Limb (tissue), 2 donors: Measurements from ENCODE around the gene PSMB1.

Source experiments
- DNase-seq, 2 donors: peaks; one replicate each; pipeline ENCODE4 v3.0.0-alpha.2; 2016; ENCODE audit errors: extremely low spot score in 2 of 2

The PSMB1 gene

DNA sequence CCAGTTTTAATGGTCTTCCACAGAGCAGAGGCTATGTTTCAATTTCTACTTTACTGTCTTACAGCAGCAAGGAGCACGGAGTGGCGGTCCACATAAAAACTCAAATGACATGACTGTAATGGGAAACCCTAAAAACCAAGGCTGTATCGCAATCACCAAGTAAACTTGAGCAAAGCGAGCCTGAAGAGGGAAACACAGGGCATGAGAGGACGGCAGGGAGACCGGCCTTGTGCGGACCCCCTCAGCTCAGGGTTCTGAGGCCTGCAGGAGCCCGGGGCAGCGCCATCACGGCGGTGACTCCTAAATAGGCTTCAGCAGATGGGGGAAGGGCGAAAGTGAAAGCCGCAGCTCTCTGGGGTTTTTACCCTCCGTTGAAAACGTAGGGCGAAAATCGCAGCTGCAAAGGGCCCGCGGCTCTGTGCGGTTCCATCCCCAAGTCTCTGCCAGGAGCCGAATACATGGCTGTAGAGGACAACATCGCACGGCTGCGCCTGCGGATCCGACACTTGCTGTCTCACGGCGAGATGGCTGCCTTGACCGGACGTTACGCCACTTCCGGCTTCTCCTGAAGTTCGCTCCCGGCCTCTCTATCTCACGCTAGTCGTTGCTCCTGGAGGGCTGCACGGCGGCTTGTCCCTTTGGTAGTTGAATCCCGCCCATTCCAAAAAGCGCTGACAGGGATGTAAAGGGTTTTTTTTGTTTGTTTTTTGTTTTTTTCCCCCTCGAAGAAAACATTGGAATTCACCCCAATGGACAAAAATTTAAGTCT lies at the start of gene PSMB1:
PSMB1 (minus strand) TSS at position 543 of the 769 bp plus-strand sequence; CDS start at position 478, 65 bp downstream.
- peak; percentile 92 to 96 for DNase-seq

DNA sequence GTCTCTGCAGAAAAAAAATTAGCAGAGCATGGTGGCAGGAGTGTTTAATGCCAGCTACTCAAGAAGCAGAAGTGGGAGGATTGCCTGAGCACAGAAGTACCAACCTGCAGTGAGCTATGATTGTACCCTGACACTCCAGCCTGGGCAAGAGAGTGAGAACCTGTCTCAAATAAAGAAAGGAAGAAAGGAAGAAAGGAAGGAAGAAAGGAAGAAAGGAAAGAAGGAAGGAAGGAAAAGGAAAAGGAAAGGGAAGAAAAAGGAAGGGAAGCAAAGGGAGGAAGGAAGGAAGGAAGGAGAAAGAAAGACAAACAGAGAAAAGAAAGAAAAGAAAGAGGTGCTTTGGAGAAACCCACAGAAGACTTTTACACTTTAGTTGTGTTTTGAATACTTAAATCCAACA lies 44.2 kb upstream of the PSMB1 start:
- no peak for DNase-seq

DNA sequence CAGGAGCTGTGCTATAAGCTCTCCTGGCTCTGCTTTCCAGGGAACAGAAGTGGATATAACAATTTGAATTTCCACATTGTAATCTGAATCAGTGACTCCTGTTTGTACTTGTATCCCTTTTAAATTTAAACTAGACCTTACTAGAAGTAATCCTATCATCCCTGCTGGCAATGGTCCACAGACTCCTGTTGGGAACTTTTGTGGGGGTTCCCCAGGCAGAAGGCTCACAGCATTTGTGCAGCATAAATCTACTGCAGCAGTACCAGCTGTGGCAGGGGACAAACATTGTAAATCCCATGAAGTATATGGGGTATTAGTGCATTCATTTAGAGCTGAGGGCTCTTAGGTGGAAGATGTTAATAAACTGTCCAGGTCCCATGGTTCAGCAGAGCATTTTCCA lies 43.3 kb upstream of the PSMB1 start:
- no peak for DNase-seq

DNA sequence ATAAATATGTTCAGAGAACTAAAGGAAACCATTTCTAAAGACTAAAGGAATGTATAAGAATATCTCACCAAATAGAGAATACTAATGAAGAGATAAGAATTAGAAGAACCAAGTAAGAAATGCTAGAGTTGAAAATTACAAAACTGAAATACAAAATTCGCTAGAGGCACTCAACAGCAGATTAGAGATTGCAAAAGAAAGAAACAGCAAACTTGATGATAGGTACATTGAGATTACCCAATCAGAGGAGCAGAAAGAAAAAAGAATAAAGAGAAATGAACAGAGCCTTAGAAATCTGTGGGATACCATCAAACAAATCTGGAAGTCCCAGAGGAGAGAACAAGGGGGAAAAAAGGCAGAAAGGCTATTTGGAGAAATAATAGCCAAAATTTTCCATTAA lies 37.6 kb upstream of the PSMB1 start:
- no peak for DNase-seq

DNA sequence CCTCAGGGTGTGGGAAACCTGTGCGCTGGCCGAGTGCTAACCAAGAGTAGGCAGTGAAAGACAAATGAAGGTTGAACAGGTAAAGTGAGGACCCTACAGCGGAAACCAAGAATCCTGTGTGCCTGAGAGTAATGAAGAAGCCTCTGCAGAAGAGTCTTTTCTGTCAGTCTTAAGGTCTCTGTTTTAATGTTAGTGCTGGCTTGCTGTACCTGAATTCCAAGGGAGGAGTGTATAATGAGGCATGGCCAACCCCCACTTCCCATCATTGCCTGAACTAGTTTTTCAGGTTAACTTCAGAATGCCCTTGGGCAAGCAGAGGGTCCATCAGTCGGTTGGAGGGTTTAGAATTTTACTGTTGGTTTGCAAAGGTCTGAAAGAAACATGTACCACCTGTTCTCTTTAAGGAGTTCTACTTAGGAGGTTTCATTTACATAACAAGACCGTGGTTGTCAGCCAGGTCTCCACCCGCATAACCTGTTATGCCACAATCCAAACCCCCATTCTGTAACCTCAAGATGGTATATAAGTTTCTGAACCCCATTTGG lies 31.9 kb upstream of the PSMB1 start:
- no peak for DNase-seq

DNA sequence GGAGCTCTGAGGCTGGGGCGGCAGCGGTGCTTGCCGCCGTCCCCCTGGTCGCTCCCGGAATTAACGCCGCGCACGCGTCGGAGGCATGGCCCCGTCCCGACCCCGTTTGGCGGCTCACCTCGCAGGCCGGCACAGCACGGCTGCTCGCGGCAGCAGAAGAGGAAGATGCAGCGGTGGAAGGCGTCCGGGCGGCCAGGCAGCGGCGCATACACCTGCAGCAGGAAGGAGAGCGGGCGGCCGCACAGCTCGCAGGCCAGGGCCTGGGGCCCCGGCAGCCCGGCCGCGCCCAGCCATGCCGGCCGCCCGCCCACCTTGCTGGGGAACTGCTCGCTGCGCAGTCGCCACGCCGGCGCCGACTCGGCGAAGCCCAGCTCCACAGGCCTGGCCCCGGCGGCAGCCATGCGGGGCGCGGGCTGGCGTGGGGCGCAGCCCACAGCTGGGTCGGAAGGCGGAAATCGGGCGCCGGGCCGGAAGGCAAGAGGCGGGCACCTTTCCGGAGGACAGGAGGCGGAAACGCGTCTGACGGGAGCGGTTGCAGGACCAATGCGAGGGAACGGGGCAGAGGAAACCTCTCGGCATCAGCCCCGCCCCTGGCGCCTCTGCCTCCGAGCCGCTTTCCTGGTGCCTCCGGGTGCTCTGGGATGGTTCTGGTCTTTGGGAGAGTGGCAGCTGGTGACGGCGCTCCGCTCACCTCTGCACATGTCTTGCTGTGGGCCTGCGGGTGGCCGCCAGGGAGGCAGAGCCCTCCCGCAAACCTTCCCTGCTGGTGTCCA lies 31.3 kb upstream of the PSMB1 start, which contains the start of gene PDCD2:
PDCD2 (minus strand) TSS at position 457 of the 773 bp plus-strand sequence; CDS start at position 401, 56 bp downstream.
- peak; percentile 91 to 94 for DNase-seq

DNA sequence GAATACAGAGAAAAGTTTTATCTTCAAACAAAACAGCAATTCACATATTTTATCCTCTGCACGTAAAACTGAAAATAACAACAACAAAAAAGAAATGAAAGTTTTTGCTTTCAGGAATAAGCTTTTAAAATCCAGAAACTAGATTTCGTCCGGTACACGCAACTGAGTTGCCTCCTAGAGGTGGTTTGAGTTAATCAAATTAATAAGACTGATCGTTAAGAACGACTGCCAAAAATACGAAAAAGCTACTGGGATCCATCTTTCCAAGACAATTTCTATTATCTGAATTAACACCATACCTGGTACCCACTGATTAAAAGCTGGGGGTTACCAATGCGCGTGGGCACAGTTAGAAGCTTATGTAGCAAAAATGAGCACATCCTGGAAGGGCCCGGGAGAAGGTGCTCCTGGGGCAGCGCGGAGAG lies 30.7 kb upstream of the PSMB1 start:
- no peak for DNase-seq

DNA sequence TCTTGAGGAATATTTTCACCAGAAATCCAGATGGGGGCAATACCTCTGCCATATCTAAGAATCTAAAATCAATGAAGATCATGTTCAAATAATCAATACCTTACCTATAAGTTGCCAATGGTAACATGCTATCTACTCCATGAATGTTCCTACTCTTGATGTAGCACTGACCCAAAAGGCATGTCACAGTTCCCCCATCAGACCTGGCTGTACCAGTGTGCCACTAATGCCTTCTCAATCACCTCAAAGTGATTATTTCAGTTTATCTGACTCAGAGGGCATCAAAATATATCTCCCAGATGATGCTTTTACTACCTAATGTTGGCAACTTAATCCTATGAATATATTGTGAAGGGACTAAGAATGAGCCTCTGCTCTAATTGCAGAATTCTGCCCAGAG lies 25.8 kb upstream of the PSMB1 start:
- no peak for DNase-seq

DNA sequence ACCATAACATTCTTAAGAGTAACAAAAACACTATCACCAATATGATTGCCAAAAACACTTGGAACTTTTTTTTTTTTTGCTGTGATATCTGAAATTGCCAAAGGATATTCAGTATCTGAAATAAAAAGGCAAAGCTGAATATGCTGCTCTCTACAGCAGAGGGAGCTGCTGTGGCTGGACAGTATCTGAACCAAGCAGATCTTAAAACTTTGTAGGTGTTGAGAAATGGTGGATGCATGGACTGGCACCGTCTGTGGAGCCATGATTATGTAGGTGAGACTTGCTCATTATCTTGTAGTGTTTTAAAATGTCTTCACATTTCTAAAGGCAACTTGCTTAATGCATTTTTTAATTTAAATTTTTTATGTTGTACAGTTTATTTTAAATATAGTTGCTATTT lies 22.1 kb upstream of the PSMB1 start:
- no peak for DNase-seq

DNA sequence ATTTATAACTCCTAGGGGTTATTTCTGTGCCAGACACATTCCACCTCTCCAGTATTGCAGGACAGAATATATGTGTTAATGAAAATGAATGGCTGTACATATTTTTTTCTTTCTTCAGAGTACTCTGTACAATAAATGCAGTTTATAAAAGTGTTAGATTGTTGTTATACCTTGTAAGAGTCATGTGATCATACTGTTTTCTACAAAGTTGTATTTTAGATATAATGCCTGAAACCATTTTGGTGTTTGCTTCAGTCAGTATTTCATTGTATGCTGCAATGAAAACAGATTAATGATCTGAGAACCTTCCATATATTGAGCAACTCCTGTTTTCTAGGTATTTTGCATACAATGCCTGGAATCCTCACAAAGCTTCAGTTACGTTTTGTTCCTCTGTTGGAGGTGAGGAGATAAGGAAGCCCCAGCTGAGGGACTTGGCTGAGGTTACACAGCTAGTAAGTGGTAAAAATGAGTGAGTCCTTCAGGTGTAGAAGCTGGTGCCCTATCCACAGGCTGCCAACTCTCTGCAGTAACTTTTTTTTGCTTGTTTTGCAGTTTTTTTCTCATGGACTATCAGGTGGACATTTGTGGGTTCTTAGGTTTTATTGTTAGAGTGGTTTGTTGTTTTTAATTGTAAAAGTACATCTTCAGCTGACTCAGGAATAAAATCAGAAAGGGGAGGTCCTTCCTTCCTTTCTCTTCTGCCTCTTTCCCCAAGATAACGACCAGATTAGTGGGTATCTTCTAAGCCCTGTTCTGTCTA lies 19.8 kb upstream of the PSMB1 start:
- no peak for DNase-seq

DNA sequence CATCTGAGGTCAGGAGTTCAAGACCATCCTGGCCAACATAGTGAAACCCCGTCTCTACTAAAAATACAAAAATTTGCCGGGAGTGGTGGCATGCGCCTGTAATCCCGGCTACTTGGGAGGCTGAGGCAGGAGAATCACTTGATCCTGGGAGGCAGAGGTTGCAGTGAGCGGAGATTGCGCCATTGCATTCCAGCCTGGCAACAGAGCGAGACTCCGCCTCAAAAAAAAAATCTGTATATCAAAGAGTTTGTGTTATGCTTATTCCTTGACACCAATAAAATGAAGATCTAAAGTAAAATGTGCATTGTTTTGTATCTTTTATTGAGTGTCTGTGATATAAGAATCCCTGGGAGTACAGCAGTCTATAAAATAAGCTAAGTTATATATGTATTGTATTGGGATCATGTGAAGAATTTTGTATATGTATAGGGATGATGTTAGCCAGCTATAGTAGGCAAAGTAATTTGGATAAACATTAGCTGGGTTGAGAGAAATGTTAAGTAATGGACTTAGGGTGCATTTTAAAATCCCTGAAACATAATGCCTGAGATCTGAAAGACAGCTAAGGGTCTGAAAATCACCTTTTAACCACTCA lies 11.9 kb upstream of the PSMB1 start:
- DNase-seq, result no peak

DNA sequence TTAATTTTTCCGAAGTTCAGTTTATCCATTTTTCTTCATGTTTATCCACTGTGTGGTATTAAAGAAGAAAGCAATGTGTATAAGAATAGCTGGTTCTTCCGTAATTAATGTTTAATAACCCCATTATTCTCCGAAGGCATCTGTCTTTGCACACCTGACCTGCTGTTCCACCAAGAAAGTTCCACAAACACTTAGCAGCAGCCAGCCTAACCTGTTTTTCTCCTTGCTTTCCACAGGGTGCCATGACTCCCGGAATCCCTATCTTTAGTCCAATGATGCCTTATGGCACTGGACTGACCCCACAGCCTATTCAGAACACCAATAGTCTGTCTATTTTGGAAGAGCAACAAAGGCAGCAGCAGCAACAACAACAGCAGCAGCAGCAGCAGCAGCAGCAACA lies 8.4 kb upstream of the PSMB1 start:
- DNase-seq, result no peak

DNA sequence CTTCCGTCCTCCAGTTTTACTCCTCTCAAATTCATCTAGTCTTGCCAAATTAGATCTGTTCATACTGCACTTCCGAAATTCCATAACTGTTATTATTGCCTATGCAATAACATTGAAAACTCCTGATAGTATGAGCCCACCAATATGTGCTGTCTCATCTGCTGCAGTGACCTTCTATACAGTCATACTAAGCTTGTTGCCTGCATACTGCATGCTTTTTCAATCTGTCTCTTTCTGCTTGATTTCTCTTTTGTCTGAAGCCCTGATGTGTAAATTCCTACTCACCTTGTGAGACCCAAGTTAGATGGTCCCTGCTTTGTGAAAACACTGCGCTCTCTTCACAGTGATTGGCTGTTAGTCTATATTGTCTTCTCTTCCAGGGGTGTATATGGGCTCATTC lies 2.2 kb upstream of the PSMB1 start:
- no peak for DNase-seq

DNA sequence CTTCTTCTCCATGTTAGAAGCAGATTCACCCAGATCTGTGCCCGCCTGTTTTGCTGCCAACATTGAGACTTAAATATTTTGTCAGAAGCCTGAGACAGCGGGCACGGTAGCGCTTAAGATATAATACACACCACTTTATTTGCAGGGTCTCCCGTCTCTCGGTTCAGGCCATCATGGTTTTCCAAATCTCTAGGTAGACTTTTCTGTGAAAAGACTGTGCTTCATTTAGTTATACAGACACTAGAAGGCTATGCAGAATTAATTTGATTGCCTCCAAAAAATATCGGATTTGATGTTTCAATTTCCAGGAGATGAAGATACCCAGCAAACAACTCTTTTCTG lies 1.7 kb upstream of the PSMB1 start:
- no peak for DNase-seq

DNA sequence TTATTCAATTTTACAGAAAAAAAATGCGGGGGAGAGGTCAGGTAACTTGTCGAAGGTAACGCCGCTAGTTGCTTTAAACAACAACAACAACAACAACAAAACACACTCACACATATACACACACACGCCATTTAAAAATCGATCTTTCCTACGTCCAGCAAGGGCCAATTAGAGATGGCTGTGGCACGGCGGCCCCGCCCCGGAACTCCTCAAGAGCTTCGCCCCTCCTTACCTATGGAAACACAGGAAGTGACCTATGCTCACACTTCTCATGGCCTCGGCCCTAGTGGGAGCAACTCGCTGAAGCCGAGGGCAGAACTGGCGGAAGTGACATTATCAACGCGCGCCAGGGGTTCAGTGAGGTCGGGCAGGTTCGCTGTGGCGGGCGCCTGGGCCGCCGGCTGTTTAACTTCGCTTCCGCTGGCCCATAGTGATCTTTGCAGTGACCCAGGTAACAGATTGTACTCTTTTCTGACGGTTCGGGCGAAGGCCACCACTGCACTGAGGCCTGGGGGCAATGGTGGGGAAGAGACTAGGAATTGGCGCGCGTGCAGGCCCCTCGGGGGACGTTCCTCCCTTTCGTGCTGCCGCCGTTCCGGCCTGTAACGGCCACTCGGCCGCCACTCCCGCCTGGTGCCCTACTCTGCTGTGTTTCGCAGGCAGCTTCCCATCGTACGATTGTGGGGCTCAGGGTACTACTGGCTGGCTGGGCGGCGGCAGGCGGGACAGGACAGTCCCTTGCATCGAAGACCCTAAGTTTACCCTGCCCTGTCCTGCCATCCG lies 1.1 kb upstream of the PSMB1 start, which contains the start of gene TBP:
TBP (plus strand) TSS at position 357 of the 783 bp plus-strand sequence. CDS start 2,661 bp downstream, outside the sequence.
- DNase-seq, result peak; percentile 97 to 98

DNA sequence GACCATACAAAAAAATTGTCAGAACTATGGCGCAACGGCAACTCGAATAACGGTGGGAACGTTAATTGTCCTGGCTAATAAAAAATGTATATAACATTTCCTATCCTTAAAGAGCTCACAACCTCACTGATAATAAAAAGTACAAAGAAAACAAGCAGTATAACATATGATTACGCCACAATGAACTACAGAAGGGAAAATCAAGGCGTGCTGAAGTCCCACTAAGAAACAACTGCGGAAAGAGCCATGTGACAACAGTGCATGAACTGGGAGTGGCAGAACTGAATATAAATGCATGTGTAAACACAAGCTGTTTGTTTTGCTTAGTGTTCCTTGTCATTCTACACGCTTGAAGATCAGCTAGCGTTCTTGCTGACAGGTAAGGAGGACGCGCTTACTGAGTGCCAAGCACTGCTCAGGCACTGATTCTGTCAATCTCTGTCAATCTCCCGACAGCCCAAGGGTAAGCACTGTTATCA lies 466 bp upstream of the PSMB1 start:
- DNase-seq, result peak in 1 of 2 donors; percentile 44

DNA sequence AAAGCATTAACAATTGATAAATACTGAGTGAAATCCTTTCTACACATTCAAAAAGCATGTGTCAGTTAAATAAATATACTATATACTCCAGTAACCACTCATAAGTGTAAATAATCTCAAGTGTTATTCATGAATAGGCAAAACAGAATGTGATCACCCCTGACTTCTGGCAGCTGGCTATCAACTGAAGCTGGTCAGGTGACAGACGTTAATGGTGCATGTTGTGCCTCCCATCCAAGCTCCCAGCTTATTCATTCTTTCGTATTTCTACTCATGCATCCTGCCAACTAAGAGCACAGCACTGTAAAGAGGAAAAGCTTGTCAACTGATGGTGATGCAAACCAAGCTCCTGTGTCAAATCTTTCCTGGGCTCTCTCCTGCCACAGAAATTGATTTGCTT lies 7.7 kb downstream of the PSMB1 start:
- DNase-seq, result no peak

DNA sequence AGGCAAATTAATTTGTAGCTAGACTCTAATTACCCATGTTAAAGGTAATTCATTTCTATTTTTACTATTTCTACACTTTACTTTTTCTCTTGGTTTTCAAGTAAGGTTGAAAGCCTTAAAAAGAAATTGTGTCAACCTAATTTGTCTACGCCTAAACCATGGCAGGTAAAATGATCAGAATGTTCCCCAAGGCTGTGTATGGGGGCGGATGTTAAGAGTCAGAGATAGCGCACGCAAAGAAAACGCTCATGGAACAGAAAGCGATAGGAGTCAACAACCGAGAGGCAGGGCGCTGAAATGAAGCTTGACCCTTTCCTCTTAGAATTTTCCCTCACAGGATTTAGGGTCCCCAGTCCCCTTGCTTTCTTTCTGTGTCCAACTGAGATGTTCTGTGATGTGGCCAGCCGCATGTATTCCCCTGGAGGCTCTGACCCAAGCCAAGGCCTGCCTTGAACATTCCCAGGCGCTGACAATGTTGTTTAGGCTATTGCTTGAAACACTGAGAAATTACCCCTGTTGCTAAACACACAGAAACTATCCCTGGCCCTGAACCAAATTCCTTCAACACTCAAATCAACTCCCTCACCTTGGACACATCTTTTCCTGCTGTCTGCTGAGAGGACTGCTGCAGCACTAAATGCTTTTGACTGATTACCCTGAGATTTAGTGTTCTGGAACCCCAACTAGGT lies 10.9 kb downstream of the PSMB1 start:
- DNase-seq, result no peak

DNA sequence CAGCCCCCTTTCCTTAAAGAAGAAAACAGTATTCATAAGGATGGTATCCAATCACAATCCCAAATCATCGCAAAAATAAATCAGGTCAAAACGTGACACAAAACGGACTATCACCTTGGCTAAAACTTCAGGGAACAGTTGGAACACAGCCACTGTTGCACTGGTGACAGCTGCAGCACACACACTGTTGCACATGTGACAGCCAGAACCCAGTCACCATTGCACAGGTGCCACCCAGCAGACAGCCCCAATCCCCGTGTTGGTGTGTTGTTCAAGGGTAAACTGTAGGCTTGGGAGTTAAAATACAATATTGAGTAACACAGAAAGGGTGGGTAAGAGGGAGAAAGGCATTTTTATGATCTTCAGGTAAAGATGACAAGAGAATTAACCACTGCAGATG lies 15.8 kb downstream of the PSMB1 start:
- no peak for DNase-seq

DNA sequence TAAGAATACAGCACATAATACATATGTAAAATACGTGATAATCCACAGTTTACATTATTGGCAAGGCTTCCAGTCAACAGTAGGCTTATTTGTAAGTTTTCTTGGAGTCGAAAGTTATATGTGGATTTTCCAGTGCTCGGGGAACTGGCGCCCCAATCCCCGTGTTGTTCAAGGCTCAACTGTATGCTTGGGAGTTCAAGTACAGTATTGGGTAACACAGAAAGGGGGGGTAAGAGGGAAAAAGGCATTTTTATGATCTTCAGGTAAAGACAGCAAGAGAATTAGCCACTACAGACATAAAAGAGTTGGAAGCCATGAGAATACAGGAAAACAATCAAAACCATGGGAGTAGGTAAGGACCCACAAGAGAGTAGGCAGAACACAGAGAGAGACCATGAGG lies 16.4 kb downstream of the PSMB1 start:
- DNase-seq, result no peak
